ENCODE results near the gene CHMP1A. TPM values are rescaled to one million over a fixed set of nuclear protein-coding genes. Genes with fewer than 3 reads are reported as not detected.

The CHMP1A gene
- total RNA-seq, 3 donors from 2014 or later (not counting 1 experiment from before 2014, with no cell fraction given), result 124 to 135 (median 134) TPM

GRCh38 chr16:89607937-89608740, 49.4 kb downstream of the CHMP1A start:
- no peak for TF ChIP-seq CTCF (IDR thresholded peaks at IDR 0.05)
- H3K27ac ChIP-seq (ENCODE audit: low read length), result no peak overlapping the region
- no peaks in the 10 kb centered on the region for H3K36me3 Mint-ChIP-seq
- DNase-seq, result no peak
- H3K27me3 ChIP-seq (ENCODE audit: control insufficient read depth, insufficient read depth, low read length), result no peaks in the 10 kb centered on the region
- H3K36me3 ChIP-seq (ENCODE audit: control insufficient read depth, insufficient read depth, low read length), result no peaks in the 10 kb centered on the region
- no peak for ATAC-seq
- 85% methylated on average over 32 of the region's 32 CpGs for WGBS (ENCODE audit: insufficient coverage)
- peaks cover 1% of the 10 kb centered on the region for H3K4me1 ChIP-seq (ENCODE audit: control insufficient read depth, insufficient read depth, low read length)
- H3K4me3 Mint-ChIP-seq, result no peak overlapping the region
- no peaks in the 10 kb centered on the region for H3K9me3 ChIP-seq (ENCODE audit: control insufficient read depth, insufficient read depth, low read length)
- no peaks in the 10 kb centered on the region for H3K9me3 Mint-ChIP-seq
- peaks cover 0 to 7% of the 10 kb centered on the region in 2 donors for H3K27me3 Mint-ChIP-seq (ENCODE audit: low read depth in 2 of 2)
- no peak overlapping the region for H3K27ac Mint-ChIP-seq
- no peak overlapping the region for H3K4me3 ChIP-seq (ENCODE audit: low read length)
- intact Hi-C loops (cut with micrococcal nuclease), result no loop called here
- peaks cover under 1 to 1% of the 10 kb centered on the region in 2 donors for H3K4me1 Mint-ChIP-seq

- ATAC-seq (no peak), DNase-seq (no peak)
- H3K27me3 Mint-ChIP-seq (ENCODE audit: low read depth in 2 of 2), result peaks cover 0 to 3% of the 10 kb centered on the region in 2 donors
- no peaks in the 10 kb centered on the region for H3K36me3 ChIP-seq (ENCODE audit: control insufficient read depth, insufficient read depth, low read length)
- H3K27ac Mint-ChIP-seq, result no peak overlapping the region
- TF ChIP-seq CTCF (IDR thresholded peaks at IDR 0.05), result no peak
- H3K36me3 Mint-ChIP-seq, result no peaks in the 10 kb centered on the region
- H3K9me3 Mint-ChIP-seq, result no peaks in the 10 kb centered on the region
- intact Hi-C loops (cut with micrococcal nuclease), result no loop called here
- no peaks in the 10 kb centered on the region for H3K9me3 ChIP-seq (ENCODE audit: control insufficient read depth, insufficient read depth, low read length)
- H3K4me1 ChIP-seq (ENCODE audit: control insufficient read depth, insufficient read depth, low read length), result peaks cover 8% of the 10 kb centered on the region
- no peak overlapping the region for H3K4me3 Mint-ChIP-seq
- H3K4me3 ChIP-seq (ENCODE audit: low read length), result no peak overlapping the region
- no peak overlapping the region for H3K27ac ChIP-seq (ENCODE audit: low read length)
- peaks cover 7 to 8% of the 10 kb centered on the region in 2 donors for H3K4me1 Mint-ChIP-seq
- no peaks in the 10 kb centered on the region for H3K27me3 ChIP-seq (ENCODE audit: control insufficient read depth, insufficient read depth, low read length)
- WGBS (ENCODE audit: insufficient coverage), result 81% methylated on average over 9 of the region's 9 CpGs
Measured at GRCh38 chr16:89607453-89607852, 50.1 kb downstream of the CHMP1A start.

GRCh38 chr16:89606006-89606405, 51.5 kb downstream of the CHMP1A start:
- Mint-ChIP-seq H3K27me3 (ENCODE audit: low read depth in 2 of 2) (peaks cover 0 to 2% of the 10 kb centered on the region in 2 donors), H3K27ac (no peak overlapping the region), H3K36me3 (no peaks in the 10 kb centered on the region), H3K4me3 (no peak overlapping the region), H3K4me1 (peaks cover 7 to 15% of the 10 kb centered on the region in 2 donors), H3K9me3 (no peaks in the 10 kb centered on the region)
- H3K4me3 ChIP-seq (ENCODE audit: low read length), result no peak overlapping the region
- 88% methylated on average over 9 of the region's 9 CpGs for WGBS (ENCODE audit: insufficient coverage)
- H3K27me3 ChIP-seq (ENCODE audit: control insufficient read depth, insufficient read depth, low read length), result no peaks in the 10 kb centered on the region
- DNase-seq (no peak), ATAC-seq (no peak)
- no peaks in the 10 kb centered on the region for H3K36me3 ChIP-seq (ENCODE audit: control insufficient read depth, insufficient read depth, low read length)
- intact Hi-C loops (cut with micrococcal nuclease), result no loop called here
- TF ChIP-seq CTCF (IDR thresholded peaks at IDR 0.05), result no peak
- no peaks in the 10 kb centered on the region for H3K9me3 ChIP-seq (ENCODE audit: control insufficient read depth, insufficient read depth, low read length)
- no peak overlapping the region for H3K27ac ChIP-seq (ENCODE audit: low read length)
- peaks cover 16% of the 10 kb centered on the region for H3K4me1 ChIP-seq (ENCODE audit: control insufficient read depth, insufficient read depth, low read length)
